Measurements from ENCODE around the gene YTHDF2. TPM values are rescaled to one million over a fixed set of nuclear protein-coding genes. Genes with fewer than 3 reads are reported as not detected.

YTHDF2 gene
- total and polyA plus RNA-seq, 9 of the 15 experiments (the other 6 are each of a cell fraction or from before 2014, with no cell fraction given): 41.0 to 111 (median 83.3) TPM

- TF ChIP-seq CTCF (IDR thresholded peaks at IDR 0.05 in 2 of 3, conservative IDR thresholded peaks at IDR 0.05 in 1 of 3; ENCODE audit: insufficient read depth in 2 of 3, low read depth in 1 of 3, low read length in 3 of 3) (no peak), ZBTB33 (CRISPR knock-in tag; IDR thresholded peaks at IDR 0.05) (no peak), RBM14 (IDR thresholded peaks at IDR 0.05; ENCODE audit: borderline replicate concordance, insufficient read depth, low read depth, low read length) (no peak), BHLHE40 (IDR thresholded peaks at IDR 0.05; ENCODE audit: low read length) (no peak), L3MBTL2 (IDR thresholded peaks at IDR 0.05) (no peak), PYGO2 (tag; IDR thresholded peaks at IDR 0.05) (no peak), CBFA2T3 (IDR thresholded peaks at IDR 0.05) (peak; percentile 79), SMARCA4 (IDR thresholded peaks at IDR 0.05) (peak; percentile 81), NFIC (IDR thresholded peaks at IDR 0.05) (peak; percentile 92), KDM1A (IDR thresholded peaks at IDR 0.05) (peak in 1 of 2 experiments; percentile 9; a peak in 1 of 4 replicates), BCOR (IDR thresholded peaks at IDR 0.05) (no peak), ZNF79 (CRISPR knock-in tag; IDR thresholded peaks at IDR 0.05; ENCODE audit: low read depth) (no peak), TARDBP (IDR thresholded peaks at IDR 0.05) (no peak), MAFK (IDR thresholded peaks at IDR 0.05; ENCODE audit: low read length) (no peak), TCF3 (CRISPR knock-in tag; IDR thresholded peaks at IDR 0.05) (peak; percentile 62), ILF3 (IDR thresholded peaks at IDR 0.05; ENCODE audit: borderline replicate concordance) (no peak), CBX1 (IDR thresholded peaks at IDR 0.05; ENCODE audit: low read depth) (no peak), GTF2E2 (tag; IDR thresholded peaks at IDR 0.05) (no peak), FOSL1 (tag; conservative IDR thresholded peaks at IDR 0.05) (peak; percentile 93), PML (IDR thresholded peaks at IDR 0.05; ENCODE audit: low read length) (no peak), SOX6 (IDR thresholded peaks at IDR 0.05) (peak; percentile 75), SMAD4 (CRISPR knock-in tag; conservative IDR thresholded peaks at IDR 0.05) (no peak), GATAD2B (IDR thresholded peaks at IDR 0.05; ENCODE audit: borderline replicate concordance) (peak; percentile 6; the same call in 1 of the 2 replicates), PRDM10 (IDR thresholded peaks at IDR 0.05; ENCODE audit: partially characterized antibody) (no peak)
Observed at GRCh38 chr1:28751315-28752060, 14.7 kb downstream of the YTHDF2 start (continued).
